NT2/D1 (cell line): ENCODE measurements around the gene ASIC2.

Experiments used
- YY1 ChIP-seq: IDR thresholded peaks from 2 replicates; pipeline ENCODE4 v1.6.1; 2011; ENCODE audit not compliant: insufficient read length, insufficient read depth
- ZNF274 ChIP-seq: IDR thresholded peaks from 2 replicates; pipeline ENCODE4 v1.6.1; 2011; ENCODE audit warnings: mild to moderate bottlenecking, low read depth, low read length

DNA sequence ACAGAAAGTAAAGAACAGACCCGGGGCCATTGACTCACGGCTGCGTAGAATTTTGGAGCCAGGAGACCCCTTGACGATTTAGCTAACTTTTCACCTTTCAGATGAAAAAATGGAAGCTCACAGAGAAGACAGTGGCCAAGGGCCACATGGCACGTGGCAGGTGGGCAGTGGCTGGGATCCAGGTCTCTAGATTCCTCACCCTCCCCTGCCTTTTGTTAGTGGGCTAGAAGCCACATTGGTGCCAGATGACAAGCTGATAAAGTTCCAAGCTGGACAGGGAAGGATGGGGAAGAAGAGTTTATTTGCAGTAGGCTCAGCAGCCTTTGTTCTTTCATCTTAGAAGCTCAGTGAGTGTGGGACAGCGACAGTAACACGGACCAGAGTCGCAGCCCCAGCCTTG lies 195.7 kb downstream of the ASIC2 start:
- no peak for TF ChIP-seq ZNF274
- no peak for TF ChIP-seq YY1
